GM18505 (cell line): ENCODE results near the gene WDR36.

Source experiments
- ATAC-seq: cut with Tn5 transposase; IDR thresholded peaks from one replicate; pipeline ENCODE4 v1.9.1; 2021; ENCODE audit not compliant: unreplicated experiment
- POLR2A ChIP-seq: IDR thresholded peaks from 4 replicates; pipeline ENCODE4 v1.6.1; 2011; ENCODE audit warnings: borderline replicate concordance; ENCODE audit not compliant: insufficient read depth, insufficient read length; ENCODE audit errors: extremely low read depth

WDR36 gene

DNA sequence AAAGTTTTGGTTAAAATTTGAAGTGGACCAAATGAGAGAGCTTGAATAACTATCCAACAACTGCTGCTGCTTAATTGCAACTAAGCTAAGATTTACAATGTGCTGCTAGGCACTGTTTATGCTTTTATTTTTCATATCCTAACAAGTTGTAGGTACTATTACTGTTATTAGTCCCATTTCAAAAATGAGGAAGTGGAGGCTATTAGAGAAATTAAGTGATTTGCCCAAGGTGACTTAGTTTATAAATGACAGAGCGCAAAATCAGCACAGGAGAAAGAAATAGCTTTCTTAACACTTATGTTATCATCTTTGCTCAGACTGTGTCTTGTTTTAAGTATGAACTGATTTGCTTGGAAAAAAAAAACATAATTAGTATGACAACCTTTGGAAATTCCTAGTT, 23.1 kb downstream of the WDR36 start:
- ATAC-seq: no peak
- no peak for TF ChIP-seq POLR2A

- no peak for TF ChIP-seq POLR2A
- no peak for ATAC-seq
These were observed 24.4 kb downstream of the WDR36 start for GRCh38 chr5:111116550-111116949.

GRCh38 chr5:111117136-111117535, 25.0 kb downstream of the WDR36 start:
- TF ChIP-seq POLR2A: no peak
- ATAC-seq: no peak

GRCh38 chr5:111119221-111119620, 27.1 kb downstream of the WDR36 start:
- no peak for ATAC-seq
- TF ChIP-seq POLR2A: no peak

DNA sequence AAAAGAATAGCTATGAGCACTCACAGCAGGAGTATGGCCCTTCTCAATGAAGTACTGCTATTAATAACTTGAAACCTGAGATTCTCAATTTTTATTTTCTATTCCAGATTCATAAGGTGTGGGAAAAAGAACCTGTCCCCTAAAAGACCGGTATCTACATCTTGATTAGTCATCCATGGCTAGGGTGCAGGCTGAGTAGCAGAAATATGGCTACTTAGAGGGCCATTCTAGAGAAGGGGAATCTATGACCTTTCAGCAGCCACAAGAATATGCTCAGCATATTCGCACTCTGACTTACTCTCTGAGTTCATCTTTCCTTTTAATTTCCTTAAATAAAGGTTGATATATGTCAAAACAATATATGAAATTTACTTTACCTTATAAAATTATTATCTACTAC, 27.7 kb downstream of the WDR36 start:
- no peak for ATAC-seq
- TF ChIP-seq POLR2A: no peak

DNA sequence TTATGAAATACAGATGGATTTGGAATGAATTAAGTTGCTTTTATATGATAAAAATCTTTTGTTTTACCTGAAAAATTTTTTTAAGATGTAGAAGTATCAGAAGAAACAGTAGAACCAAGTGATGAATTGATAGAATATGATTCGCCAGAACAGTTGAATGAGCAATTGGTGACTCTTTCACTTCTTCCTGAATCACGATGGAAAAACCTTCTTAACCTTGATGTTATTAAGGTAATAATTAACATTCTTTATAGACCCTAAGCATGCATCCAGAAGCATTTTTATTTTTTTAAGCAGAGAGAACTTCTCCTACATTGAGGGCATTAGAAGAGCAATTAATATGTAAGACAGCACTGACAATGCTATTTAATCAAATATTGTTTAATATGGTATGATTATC, 28.8 kb downstream of the WDR36 start:
- no peak for TF ChIP-seq POLR2A
- no peak for ATAC-seq

DNA sequence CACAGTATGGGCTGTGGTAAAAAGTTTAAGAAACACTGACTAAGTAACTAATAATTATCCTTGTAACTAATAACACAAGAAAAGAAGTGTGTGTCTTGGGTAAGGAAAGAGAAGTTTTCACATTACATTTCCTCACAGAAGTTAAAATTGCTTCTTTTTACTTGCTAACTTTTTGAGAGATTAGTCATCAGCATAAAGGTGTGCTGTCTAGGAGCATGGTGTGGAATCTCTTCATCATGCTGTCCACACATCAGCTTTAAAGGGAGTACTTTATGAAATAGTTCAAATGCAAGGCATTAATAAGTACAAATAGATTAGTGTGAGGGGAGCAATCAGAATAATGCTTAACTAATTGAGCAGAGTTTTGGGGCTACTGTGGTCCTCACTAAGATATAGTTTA, 29.8 kb downstream of the WDR36 start:
- ATAC-seq: no peak
- TF ChIP-seq POLR2A: no peak

DNA sequence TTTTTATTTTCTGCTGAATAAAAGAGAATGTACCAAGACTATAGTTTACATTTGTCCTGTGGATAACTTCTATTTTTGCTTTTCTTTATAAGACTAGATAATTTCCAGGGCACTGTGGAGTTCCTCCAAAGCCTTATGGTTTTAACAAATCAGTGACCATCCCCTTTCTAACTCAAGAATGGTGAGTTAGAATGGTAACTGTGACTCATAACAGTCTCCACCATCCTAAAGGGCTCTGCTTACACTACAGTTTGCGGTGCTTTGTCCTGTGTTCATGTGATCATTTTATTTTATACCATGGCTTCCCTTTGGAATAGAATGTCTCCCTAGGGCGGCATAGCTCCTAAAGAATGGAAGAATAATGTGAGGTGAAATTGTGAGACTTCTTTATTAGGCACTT, 30.2 kb downstream of the WDR36 start:
- no peak for ATAC-seq
- no peak for TF ChIP-seq POLR2A

GRCh38 chr5:111124793-111125192, 32.6 kb downstream of the WDR36 start:
- TF ChIP-seq POLR2A: no peak
- no peak for ATAC-seq

- no peak for TF ChIP-seq POLR2A
- no peak for ATAC-seq
These were observed 34.7 kb downstream of the WDR36 start for GRCh38 chr5:111126896-111127295.

GRCh38 chr5:111127453-111128195, 35.5 kb downstream of the WDR36 start:
- TF ChIP-seq POLR2A: no peak
- ATAC-seq: no peak

- no peak for TF ChIP-seq POLR2A
- ATAC-seq: no peak
These were observed 37.8 kb downstream of the WDR36 start for GRCh38 chr5:111129938-111130337.

DNA sequence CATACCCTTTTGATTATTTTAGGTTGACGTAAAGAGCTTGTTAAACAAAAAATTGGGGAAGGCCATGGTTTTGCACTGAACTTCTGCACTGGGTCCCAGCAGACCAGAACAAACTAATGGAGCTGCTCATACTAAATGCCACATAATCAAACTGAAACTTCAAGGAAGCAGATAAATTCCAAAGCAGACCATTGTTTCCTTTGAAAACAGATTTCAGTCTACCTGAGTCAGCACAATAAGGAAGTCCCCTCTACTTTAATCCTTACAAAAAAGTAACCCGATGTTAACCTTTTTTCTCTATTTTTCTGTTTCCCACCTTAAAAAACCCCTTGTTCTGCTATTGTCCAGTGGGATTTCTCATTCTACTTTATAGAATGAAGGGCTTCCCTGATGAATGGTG, 39.2 kb downstream of the WDR36 start:
- TF ChIP-seq POLR2A: no peak
- no peak for ATAC-seq

GRCh38 chr5:111132076-111132475, 39.9 kb downstream of the WDR36 start:
- TF ChIP-seq POLR2A: no peak
- ATAC-seq: no peak
